BJ (cell line): ENCODE data around the gene MYOC. TPM values are rescaled to one million over a fixed set of nuclear protein-coding genes. Genes with fewer than 3 reads are reported as not detected.

ENCODE experiments used
- CTCF ChIA-PET: fragments of 350-600 bp; formaldehyde crosslinking; extraction: SDS; loops from one replicate; lab custom pipeline; 2021; ENCODE audit warnings: antibody characterized with exemption, inconsistent platforms; lab: Yijun Ruan, JAX
- POLR2A ChIA-PET: fragments of 300-600 bp; sonication (Branson Sonifier 250); formaldehyde crosslinking; extraction: SDS; loops from one replicate; lab custom pipeline; 2021; ENCODE audit warnings: antibody characterized with exemption; lab: Charles Lee
- DNase-seq: peaks from one replicate; pipeline ENCODE4 v3.0.0-alpha.2; 2011; ENCODE audit warnings: low read depth
- H3K27me3 ChIP-seq: 2 replicates; pipeline ENCODE4 v1.6.0; 2011; ENCODE audit warnings: low read length; ENCODE audit not compliant: control insufficient read depth, insufficient read depth
- H3K36me3 ChIP-seq: 2 replicates; pipeline ENCODE4 v1.5.1; 2011; ENCODE audit warnings: low read length; ENCODE audit not compliant: control insufficient read depth, insufficient read depth
- H3K4me3 ChIP-seq: 2 replicates; pipeline ENCODE4 v1.5.1; 2011; ENCODE audit warnings: low read depth, mild to moderate bottlenecking, control low read depth, low read length
- polyA plus RNA-seq: library from polyadenylated mRNA; depleted of rRNA; stranded (reverse); fragments of >200 nt; gene quantifications from 2 replicates; pipeline ENCODE4 v1.2.3, GENCODE V29; 2011
- TF ChIP-seq, protein P1 (sequence below): IDR thresholded peaks from 2 replicates; pipeline ENCODE4 v1.5.1; 2011; ENCODE audit warnings: low read depth, mild to moderate bottlenecking, control low read depth, inconsistent platforms, low read length, moderate library complexity; ENCODE audit not compliant: insufficient read depth

The MYOC gene
- polyA plus RNA-seq, 1 experiment = 0.05 TPM

DNA sequence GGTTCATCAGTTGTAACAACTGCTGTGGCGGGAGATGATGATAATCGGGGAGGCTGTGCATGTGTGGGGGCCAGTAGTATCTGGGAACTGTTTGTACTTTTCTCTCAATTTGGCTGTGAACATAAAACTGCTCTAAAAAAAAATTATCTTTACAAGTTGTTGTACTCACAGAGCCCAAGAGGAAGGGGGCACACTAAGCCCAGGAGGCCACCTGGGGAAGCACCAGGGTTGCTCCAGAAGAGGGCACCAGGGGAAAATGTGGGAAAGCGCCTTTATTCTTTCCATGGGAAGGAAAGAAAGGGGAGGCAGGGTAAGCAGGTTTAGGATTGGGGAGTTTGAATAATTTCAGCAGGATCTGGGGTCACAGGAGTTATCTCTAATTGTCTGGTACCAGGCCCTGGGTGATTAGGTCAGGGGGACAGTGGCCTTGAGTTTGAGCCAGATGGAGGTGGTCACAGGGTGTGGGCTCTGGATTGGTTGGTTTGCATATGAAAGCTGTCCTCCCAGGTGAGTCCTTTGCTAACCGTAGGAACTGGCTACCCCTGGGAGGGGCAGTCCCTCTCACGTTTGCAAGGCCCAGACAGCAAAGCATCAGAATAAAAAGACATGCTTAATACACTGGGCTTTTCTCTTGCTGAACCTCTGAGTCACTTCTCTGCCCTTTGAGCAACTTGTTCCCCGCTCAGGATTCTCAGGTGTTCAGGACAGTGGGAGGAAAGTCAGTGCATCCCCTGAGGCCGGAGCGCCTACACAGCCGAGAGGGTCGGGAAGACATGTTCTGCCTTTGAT lies 11.2 kb downstream of the MYOC start:
- TF ChIP-seq, protein P1, sequence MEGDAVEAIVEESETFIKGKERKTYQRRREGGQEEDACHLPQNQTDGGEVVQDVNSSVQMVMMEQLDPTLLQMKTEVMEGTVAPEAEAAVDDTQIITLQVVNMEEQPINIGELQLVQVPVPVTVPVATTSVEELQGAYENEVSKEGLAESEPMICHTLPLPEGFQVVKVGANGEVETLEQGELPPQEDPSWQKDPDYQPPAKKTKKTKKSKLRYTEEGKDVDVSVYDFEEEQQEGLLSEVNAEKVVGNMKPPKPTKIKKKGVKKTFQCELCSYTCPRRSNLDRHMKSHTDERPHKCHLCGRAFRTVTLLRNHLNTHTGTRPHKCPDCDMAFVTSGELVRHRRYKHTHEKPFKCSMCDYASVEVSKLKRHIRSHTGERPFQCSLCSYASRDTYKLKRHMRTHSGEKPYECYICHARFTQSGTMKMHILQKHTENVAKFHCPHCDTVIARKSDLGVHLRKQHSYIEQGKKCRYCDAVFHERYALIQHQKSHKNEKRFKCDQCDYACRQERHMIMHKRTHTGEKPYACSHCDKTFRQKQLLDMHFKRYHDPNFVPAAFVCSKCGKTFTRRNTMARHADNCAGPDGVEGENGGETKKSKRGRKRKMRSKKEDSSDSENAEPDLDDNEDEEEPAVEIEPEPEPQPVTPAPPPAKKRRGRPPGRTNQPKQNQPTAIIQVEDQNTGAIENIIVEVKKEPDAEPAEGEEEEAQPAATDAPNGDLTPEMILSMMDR = no peak
- Histone ChIP-seq H3K36me3 (no peaks in the 10 kb centered on the region), H3K4me3 (no peak overlapping the region), H3K27me3 (no peaks in the 10 kb centered on the region; the same call in 1 of the 2 replicates)
- DNase-seq = no peak
- ChIA-PET POLR2A (no interaction called here), CTCF (interaction anchor here (0.7 to 5.7 kb wide), 3 partner anchors 14 to 344 kb away, joined by 3 to 118 read pairs (median 3); no protein-coding TSS in a partner anchor)

- CTCF ChIA-PET = interaction anchor here (0.6 to 1.4 kb wide), 3 partner anchors 76 to 344 kb away, joined by 3 read pairs; no protein-coding TSS in a partner anchor
- Histone ChIP-seq H3K36me3 (no peaks in the 10 kb centered on the region), H3K4me3 (no peak overlapping the region), H3K27me3 (no peaks in the 10 kb centered on the region; the same call in 1 of the 2 replicates)
- POLR2A ChIA-PET = no interaction called here
- TF ChIP-seq, protein P1 = no peak
- no peak for DNase-seq
Observed at GRCh38 chr1:171640225-171640624, 12.3 kb downstream of the MYOC start.

GRCh38 chr1:171637928-171638576 lies 14.4 kb downstream of the MYOC start:
- Histone ChIP-seq H3K36me3 (no peaks in the 10 kb centered on the region), H3K4me3 (no peak overlapping the region), H3K27me3 (no peaks in the 10 kb centered on the region; the same call in 1 of the 2 replicates)
- TF ChIP-seq, protein P1 = no peak
- CTCF ChIA-PET = no interaction called here
- POLR2A ChIA-PET = no interaction called here
- no peak for DNase-seq

DNA sequence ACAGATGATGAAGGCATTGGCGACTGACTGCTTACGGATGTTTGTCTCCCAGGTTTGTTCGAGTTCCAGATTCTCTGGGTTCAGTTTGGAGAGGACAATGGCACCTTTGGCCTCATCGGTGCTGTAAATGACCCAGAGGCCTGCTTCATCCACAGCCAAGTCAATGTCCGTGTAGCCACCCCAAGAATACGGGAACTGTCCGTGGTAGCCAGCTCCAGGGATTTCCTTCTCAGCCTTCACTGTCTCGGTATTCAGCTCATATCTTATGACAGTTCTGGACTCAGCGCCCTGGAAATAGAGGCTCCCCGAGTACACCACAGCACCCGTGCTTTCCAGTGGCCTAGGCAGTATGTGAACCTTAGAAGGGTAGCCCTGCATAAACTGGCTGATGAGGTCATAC lies 16.3 kb downstream of the MYOC start:
- TF ChIP-seq, protein P1 = no peak
- CTCF ChIA-PET = interaction anchor here (0.6 to 2.3 kb wide), 3 partner anchors 9 to 351 kb away, joined by 3 to 14 read pairs (median 3); no protein-coding TSS in a partner anchor
- no peaks in the 10 kb centered on the region; the same call in 1 of the 2 replicates for H3K27me3 ChIP-seq
- DNase-seq = no peak
- H3K4me3 ChIP-seq = no peak overlapping the region
- POLR2A ChIA-PET = no interaction called here
- H3K36me3 ChIP-seq = no peaks in the 10 kb centered on the region

DNA sequence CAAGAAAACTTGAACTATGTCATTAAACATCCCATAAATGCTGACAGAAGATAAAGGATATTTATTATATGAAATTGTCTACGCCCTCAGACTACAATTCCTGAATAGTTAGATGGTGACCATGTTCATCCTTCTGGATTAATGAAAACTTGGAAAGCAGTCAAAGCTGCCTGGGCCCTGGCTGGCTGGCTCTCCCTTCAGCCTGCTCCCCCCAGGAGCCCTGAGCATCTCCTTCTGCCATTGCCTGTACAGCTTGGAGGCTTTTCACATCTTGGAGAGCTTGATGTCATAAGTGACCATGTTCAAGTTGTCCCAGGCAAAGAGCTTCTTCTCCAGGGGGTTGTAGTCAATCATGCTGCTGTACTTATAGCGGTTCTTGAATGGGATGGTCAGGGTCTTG lies 16.8 kb downstream of the MYOC start:
- POLR2A ChIA-PET = no interaction called here
- H3K27me3 ChIP-seq = no peaks in the 10 kb centered on the region; the same call in 1 of the 2 replicates
- TF ChIP-seq, protein P1 = no peak
- H3K36me3 ChIP-seq = no peaks in the 10 kb centered on the region
- CTCF ChIA-PET = interaction anchor here (0.6 to 2.3 kb wide), 3 partner anchors 9 to 351 kb away, joined by 3 to 14 read pairs (median 3); no protein-coding TSS in a partner anchor
- no peak for DNase-seq
- no peak overlapping the region for H3K4me3 ChIP-seq
